T-helper 2 cell (primary cell): ENCODE measurements around the gene CPA2.
A peak's percentile ranks its signal among the peaks of the same experiment; 100 is the strongest.
"Not testable (repeated sequence)": the region's sequence is repeated elsewhere in the genome, so short reads cannot be mapped to it uniquely, and the experiment has no call there.

Experiments
- DNase-seq, 5 experiments: peaks; one replicate each; pipeline versions ENCODE4 v3.0.0 to v3.0.0-alpha.2; 2012 to 2022
- total RNA-seq, 2 donors: gene quantifications; one replicate each; lab custom pipeline; 2026; lab: John Stamatoyannopoulos, UW

CPA2 gene
- total RNA-seq, result 0 reads per million in 2 donors

DNA sequence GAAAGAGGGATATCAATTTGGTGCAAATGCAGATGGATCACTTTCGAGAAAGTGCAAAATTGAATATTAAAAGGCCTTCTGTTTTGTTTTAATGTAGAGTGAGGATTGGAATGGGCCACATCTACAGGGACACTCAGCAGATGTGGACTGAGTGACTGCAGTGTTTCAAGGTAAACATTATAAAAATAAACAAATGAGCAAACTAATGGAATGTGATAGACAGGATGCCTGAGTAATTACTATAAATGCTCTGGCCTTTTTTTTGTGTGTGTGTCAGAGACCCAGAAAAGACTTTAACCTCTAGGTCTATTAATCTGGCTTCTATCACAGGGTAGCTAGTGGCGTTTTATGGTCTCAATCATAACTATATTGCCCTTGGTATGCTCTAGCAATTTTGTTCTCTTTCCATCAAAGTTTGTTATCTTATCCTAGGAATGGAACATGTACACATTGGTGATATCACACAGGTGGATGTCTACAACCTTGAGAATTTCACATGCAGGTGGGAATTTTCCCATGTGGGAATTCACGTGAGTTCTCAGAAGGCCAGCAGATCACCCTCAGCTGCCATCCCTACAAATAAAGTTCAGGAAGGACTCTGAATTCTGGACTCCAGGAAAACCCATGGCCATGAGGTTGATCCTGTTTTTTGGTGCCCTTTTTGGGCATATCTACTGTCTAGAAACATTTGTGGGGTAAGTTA is at the start of gene CPA2:
Gene CPA2 (plus strand): TSS at position 606 of the 703 bp plus-strand sequence. CDS start 19 bp downstream, at position 625.
- DNase-seq, result no peak

- no peak for DNase-seq
Measured at GRCh38 chr7:130218806-130219620, 47.6 kb upstream of the CPA2 start.

- DNase-seq, result no peak
Measured at GRCh38 chr7:130219871-130220270, 46.8 kb upstream of the CPA2 start.

GRCh38 chr7:130221746-130222145 is 44.9 kb upstream of the CPA2 start:
- DNase-seq, result no peak

DNA sequence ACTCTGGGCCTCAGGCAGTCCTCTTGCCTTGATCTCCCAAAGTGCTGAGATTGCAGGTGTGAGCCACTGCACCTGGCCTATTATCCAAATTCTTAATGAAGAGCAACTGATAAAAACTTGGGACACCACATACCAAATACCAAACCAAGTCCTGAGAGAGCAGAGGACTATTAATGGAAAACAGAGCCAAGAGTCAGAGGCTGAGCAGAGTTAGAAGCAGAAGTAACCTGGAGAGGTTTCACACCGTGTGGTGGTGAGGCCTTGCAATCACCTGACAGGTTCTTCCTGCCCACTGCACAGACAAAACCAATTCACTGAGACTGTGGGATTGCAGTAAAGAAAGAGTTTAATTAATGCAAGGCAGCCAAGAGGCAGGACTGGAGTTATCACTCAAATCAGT is 43.0 kb upstream of the CPA2 start:
- DNase-seq, result peak in 1 of 5 experiments; percentile 35

DNA sequence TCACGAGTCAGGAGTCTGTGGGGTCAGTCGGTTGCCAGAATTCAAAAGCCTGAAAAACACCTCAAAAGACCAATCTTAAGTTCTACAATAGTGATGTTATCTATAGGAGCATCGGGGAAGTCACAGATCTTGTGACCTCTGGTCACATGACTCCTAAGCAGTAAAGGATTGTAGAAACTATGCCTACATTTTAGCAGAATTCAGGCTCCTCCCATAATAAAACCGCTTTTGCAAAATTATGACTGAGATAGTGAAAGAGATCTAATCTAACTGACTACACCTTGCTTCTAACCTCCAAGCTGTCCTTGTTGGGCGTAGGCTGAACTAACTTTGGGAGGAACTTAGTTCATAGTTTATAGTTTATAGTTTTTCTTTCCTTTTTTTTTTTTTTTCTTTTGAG is 42.5 kb upstream of the CPA2 start:
- peak in 1 of 5 experiments; percentile 83 for DNase-seq

- DNase-seq, result not testable (repeated sequence)
Measured at GRCh38 chr7:130224923-130225322, 41.7 kb upstream of the CPA2 start.

- DNase-seq, result no peak
Measured at GRCh38 chr7:130226333-130226732, 40.3 kb upstream of the CPA2 start.

DNA sequence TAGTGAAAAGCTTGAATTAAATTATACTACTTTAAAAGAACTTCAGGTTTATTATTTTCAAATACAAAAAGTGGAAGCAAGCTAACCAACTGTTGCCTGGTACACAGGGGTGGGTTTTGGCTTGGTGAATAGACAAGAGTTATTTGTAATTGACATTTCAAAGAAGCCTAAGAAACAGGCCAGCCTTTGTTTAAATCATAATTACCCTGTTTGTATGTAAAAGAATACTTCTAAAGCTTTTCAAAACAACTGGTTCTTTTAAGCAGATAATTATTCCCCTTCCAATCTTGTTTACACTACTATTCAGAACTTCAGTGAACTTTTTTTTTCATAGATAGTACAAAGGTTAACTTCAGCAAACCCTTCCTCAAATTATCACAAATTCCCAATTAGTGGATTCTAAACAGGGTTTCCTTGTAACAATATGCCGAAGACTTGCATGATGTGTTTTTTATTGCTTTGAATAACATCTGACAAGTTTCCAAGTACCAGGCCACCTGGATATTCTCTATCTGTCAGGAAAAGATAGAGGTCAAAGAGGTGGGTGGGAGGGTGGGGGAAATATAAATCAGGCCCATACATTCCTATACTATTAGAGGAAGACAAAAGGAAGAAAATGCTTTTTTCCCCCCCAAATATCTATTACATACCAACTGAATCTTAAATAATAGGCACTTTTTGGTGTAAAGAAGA is 38.6 kb upstream of the CPA2 start:
- no peak for DNase-seq

DNA sequence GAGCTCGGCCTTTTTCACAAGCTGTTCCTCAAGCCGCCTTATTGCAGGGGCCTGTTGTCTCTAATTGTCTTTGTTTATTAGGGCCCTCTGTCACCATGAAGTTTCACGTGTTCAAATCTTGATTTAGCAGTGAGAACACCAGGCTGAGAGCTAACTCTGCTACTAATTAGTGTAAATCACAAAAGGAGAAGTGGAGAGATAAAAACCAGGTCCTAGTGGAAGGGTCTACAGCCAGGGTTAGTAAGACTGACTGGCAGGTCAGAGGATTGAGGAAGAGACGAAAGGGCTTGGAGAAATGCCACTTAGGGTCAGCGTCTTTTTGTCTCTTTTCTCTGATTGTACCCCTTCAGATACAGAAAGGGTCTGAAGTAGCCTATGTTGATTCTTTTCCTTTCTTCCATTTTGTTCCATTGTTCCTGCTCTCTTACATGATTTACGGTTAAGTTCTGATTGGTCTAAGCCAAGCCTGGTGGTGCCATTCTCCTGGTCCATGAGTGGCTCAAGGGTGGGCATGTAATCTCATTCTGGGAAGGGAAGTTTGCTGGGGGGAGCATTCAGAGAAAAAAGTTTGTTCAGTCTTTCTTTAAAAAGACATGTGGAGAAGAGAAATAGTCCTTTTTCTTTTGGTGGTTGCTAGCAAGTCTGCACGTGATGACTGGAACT is 37.7 kb upstream of the CPA2 start:
- no peak for DNase-seq

- not testable (repeated sequence) for DNase-seq
Measured at GRCh38 chr7:130229981-130230380, 36.7 kb upstream of the CPA2 start.

DNA sequence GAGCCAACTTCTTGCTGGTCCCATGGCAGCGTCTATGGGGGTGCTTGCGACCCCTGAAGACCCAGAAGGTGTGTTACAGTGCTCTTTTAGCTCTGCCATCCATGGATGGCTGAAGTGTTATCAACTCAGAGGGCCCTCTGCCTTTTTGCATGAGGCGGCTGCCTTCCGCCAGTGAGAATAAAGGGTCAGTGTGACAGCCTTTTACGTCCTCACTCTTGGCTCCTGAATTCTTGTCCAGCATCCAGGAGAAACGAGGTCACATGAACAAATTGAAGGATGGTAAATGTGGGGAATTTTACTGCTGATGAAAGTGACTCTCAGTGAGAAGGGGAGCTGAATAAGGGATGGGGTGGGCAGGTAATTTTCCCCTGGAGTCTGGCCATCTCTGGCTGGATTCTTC is 34.9 kb upstream of the CPA2 start:
- DNase-seq, result no peak

DNA sequence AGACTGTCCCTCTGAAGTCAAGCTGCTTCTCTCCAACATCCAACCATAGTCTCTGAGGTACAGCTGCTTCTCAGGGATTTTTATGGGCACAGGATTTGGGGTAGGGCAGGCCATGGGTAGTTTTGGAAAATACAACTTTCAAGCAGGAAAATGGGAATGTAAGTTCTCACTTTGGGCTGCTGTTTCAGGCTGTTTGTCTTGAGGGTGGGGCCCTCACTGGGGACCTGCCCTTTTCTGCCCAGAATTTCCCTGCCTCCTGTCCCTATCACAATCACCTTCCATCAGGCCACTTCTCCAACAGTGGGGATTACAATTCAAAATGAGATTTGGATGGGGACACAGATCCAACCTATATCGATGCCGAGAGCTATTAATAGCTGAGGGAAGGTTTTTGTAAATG is 34.5 kb upstream of the CPA2 start:
- no peak for DNase-seq

DNA sequence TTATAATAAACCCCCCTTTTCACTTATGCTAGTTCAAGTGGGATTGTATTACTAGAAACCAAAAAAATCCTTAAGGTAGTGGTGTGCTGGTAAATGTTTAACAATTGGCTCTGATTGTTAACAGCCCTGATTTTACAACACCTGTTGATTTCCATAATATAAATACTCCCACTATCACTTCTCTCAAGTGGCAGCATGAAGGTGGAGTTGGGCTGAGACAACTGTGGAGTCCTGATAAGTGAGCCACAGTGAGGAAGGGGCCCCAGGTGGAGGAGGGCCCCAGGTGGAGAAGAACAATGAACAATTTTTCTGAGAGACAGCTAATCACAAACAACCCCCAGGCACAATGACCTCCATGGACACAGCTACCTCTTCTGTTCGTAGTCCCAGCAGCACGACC is 32.6 kb upstream of the CPA2 start:
- no peak for DNase-seq

- not testable (repeated sequence) for DNase-seq
Measured at GRCh38 chr7:130236361-130236760, 30.3 kb upstream of the CPA2 start.

DNA sequence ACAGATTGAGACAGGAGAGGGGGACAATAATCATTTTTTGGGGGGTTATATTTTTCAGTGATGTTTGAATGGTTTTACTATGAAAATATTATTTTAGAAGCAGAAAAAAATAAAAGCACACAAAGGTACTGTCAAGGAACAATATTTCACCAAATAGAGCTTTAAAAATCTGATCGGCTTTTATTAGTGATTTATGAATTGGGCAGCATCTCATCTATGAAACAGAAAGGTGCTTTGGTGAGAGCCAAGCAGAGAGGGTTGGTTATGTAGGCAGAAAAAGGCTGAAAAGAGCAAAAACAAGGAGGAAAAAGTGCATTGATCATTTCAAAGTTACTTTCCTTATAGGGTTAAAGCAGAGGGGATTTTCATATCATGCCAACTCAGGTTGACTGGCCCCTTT is 26.4 kb upstream of the CPA2 start:
- DNase-seq, result no peak

- peak in 3 of 5 experiments; percentile 17 to 27 (median 27) for DNase-seq
Measured at GRCh38 chr7:130242198-130243014, 24.3 kb upstream of the CPA2 start.

DNA sequence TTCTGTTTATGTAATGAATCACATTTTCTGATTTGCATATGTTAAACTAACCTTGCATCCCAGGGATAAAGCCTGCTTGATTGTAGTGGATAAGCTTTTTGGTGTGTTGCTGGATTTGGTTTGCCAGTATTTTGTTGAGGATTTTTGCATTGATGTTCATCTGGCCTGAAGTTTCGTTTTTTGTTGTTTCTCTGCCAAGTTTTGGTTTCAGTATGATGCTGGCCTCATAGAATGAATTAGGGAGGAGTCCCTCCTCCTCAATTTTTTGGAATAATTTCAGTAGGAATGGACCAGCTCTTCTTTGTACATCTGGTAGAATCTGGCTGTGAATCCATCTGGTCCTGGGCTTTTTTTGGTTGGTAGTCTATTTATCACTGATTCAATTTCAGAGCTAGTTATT is 23.2 kb upstream of the CPA2 start:
- peak in 1 of 5 experiments; percentile 4 for DNase-seq

DNA sequence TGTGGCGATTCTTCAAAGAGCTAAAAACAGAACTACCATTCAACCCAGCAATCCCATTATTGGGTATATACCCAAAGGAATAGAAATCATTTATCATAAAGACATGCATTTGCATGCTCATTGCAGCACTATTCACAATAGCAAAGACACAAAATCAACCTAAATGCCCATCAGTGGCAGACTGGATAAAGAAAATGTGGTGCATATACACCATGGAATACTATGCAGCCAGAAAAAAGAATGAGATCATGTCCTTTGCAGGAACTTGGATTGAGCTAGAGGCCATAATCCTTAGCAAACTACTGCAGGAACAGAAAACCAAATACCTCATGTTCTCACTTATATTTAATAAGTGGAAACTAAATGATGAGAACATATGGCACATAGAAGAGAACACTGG is 20.2 kb upstream of the CPA2 start:
- not testable (repeated sequence) for DNase-seq

DNA sequence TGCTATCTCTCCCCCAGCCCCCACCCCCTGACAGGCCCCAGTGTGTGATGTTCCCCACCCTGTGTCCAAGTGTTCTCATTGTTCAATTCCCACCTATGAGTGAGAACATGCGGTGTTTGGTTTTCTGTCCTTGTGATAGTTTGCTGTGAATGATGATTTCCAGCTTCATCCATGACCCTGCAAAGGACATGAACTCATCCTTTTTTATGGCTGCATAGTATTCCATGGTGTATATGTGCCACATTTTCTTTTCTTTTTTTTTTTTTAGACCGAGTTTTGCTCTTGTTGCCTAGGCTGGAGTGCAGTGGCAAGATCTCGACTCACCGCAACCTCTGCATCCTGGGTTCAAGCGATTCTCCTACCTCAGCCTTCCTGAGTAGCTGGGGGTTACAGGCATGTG is 17.8 kb upstream of the CPA2 start:
- DNase-seq, result not testable (repeated sequence)

- not testable (repeated sequence) for DNase-seq
Measured at GRCh38 chr7:130249626-130250025, 17.0 kb upstream of the CPA2 start.

DNA sequence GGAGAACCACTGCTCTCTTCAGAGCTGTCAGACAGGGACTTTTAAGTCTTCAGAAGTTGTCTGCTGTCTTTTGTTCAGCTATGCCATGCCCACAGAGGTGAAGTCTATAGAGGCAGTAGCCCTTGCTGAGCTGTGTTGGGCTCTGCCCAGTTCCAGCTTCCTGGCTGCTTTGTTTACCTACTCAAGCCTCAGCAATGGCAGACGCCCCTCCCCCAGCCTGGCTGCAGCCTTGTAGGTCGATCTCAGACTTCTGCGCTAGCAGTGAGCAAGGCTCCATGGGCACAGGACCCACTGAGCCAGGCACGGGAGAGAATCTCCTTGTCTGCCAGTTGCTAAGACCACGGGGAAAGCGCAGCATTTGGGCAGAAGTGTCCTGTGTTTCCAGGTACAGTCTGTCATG is 12.1 kb upstream of the CPA2 start:
- DNase-seq, result no peak
